ENCODE measurements around the gene ASTN2. TPM values are rescaled to one million over a fixed set of nuclear protein-coding genes. Genes with fewer than 3 reads are reported as not detected.

ASTN2 gene
- total RNA-seq, 1 donor from 2014 or later, result 29.0 TPM

GRCh38 chr9:117290856-117291622 lies 123.8 kb downstream of the ASTN2 start:
- TF ChIP-seq CTCF (IDR thresholded peaks at IDR 0.05; ENCODE audit: unreplicated experiment), result no peak
- Mint-ChIP-seq H3K36me3 (ENCODE audit: insufficient read depth) (peaks cover 2% of the 10 kb centered on the region), H3K27ac (no peak overlapping the region)

GRCh38 chr9:117290306-117290840 lies 124.5 kb downstream of the ASTN2 start:
- Mint-ChIP-seq H3K27ac (no peak overlapping the region), H3K27me3 (no peaks in the 10 kb centered on the region), H3K9me3 (ENCODE audit: low read depth) (no peaks in the 10 kb centered on the region), H3K4me3 (ENCODE audit: low read depth) (no peak overlapping the region), H3K4me1 (ENCODE audit: low read depth) (peaks cover 3% of the 10 kb centered on the region), H3K36me3 (ENCODE audit: insufficient read depth) (no peaks in the 10 kb centered on the region)
- DNase-seq (ENCODE audit: low spot score, unreplicated experiment), result no peak
- no peak for TF ChIP-seq CTCF (IDR thresholded peaks at IDR 0.05; ENCODE audit: unreplicated experiment)

More at GRCh38 chr9:117290856-117291622, 123.8 kb downstream of the ASTN2 start:
- H3K27me3 Mint-ChIP-seq, result no peaks in the 10 kb centered on the region
- H3K4me1 Mint-ChIP-seq (ENCODE audit: low read depth), result peaks cover 3% of the 10 kb centered on the region
- H3K4me3 Mint-ChIP-seq (ENCODE audit: low read depth), result no peak overlapping the region
- H3K9me3 Mint-ChIP-seq (ENCODE audit: low read depth), result no peaks in the 10 kb centered on the region
- DNase-seq (ENCODE audit: low spot score, unreplicated experiment), result no peak

- no peak for TF ChIP-seq CTCF (IDR thresholded peaks at IDR 0.05; ENCODE audit: unreplicated experiment)
- Mint-ChIP-seq H3K4me1 (ENCODE audit: low read depth) (peaks cover 3% of the 10 kb centered on the region), H3K27ac (no peak overlapping the region), H3K9me3 (ENCODE audit: low read depth) (no peaks in the 10 kb centered on the region), H3K36me3 (ENCODE audit: insufficient read depth) (no peaks in the 10 kb centered on the region), H3K27me3 (no peaks in the 10 kb centered on the region), H3K4me3 (ENCODE audit: low read depth) (no peak overlapping the region)
- no peak for DNase-seq (ENCODE audit: low spot score, unreplicated experiment)
Observed at GRCh38 chr9:117286245-117286644, 128.6 kb downstream of the ASTN2 start.

GRCh38 chr9:117284414-117284813 lies 130.4 kb downstream of the ASTN2 start:
- TF ChIP-seq CTCF (IDR thresholded peaks at IDR 0.05; ENCODE audit: unreplicated experiment), result no peak
- Mint-ChIP-seq H3K27me3 (no peaks in the 10 kb centered on the region), H3K4me3 (ENCODE audit: low read depth) (no peak overlapping the region), H3K9me3 (ENCODE audit: low read depth) (no peaks in the 10 kb centered on the region), H3K4me1 (ENCODE audit: low read depth) (peaks cover 4% of the 10 kb centered on the region), H3K36me3 (ENCODE audit: insufficient read depth) (no peaks in the 10 kb centered on the region), H3K27ac (no peak overlapping the region)
- DNase-seq (ENCODE audit: low spot score, unreplicated experiment), result no peak

- DNase-seq (ENCODE audit: low spot score, unreplicated experiment), result no peak
- Mint-ChIP-seq H3K9me3 (ENCODE audit: low read depth) (no peaks in the 10 kb centered on the region), H3K36me3 (ENCODE audit: insufficient read depth) (no peaks in the 10 kb centered on the region), H3K27ac (no peak overlapping the region), H3K4me3 (ENCODE audit: low read depth) (no peak overlapping the region), H3K4me1 (ENCODE audit: low read depth) (peaks cover 17% of the 10 kb centered on the region), H3K27me3 (no peaks in the 10 kb centered on the region)
- no peak for TF ChIP-seq CTCF (IDR thresholded peaks at IDR 0.05; ENCODE audit: unreplicated experiment)
Observed at GRCh38 chr9:117282541-117282940, 132.3 kb downstream of the ASTN2 start.

All from progenitor cell of endocrine pancreas (in vitro differentiated cells).